ENCODE results near the gene LUZP2.

Gene LUZP2

GRCh38 chr11:24925091-24925490 is 428.2 kb downstream of the LUZP2 start (continued):
- TF ChIP-seq CSDC2 (CRISPR knock-in tag; IDR thresholded peaks at IDR 0.05) (no peak), TCF4 (CRISPR knock-in tag; IDR thresholded peaks at IDR 0.05; ENCODE audit: borderline replicate concordance) (no peak), BACH2 (CRISPR knock-in tag; IDR thresholded peaks at IDR 0.05; ENCODE audit: borderline replicate concordance) (no peak), SNAI2 (CRISPR knock-in tag; IDR thresholded peaks at IDR 0.05) (no peak)

- ATAC-seq, result no peak
These were observed 435.5 kb downstream of the LUZP2 start for GRCh38 chr11:24932110-24933000.

GRCh38 chr11:24934733-24935439 is 438.0 kb downstream of the LUZP2 start:
- ATAC-seq, result no peak

More at GRCh38 chr11:24932110-24933000, 435.5 kb downstream of the LUZP2 start:
- TF ChIP-seq CSDC2 (CRISPR knock-in tag; IDR thresholded peaks at IDR 0.05), result no peak
- no peak for TF ChIP-seq SNAI2 (CRISPR knock-in tag; IDR thresholded peaks at IDR 0.05)

GRCh38 chr11:24944891-24945290 is 448.0 kb downstream of the LUZP2 start:
- ATAC-seq, result no peak
- TF ChIP-seq SNAI2 (CRISPR knock-in tag; IDR thresholded peaks at IDR 0.05) (no peak), ARNTL (CRISPR knock-in tag; IDR thresholded peaks at IDR 0.05; ENCODE audit: borderline replicate concordance, low read depth) (no peak), CSDC2 (CRISPR knock-in tag; IDR thresholded peaks at IDR 0.05) (no peak), PPARA (CRISPR knock-in tag; IDR thresholded peaks at IDR 0.05; ENCODE audit: borderline replicate concordance) (no peak), POU6F1 (CRISPR knock-in tag; IDR thresholded peaks at IDR 0.05; ENCODE audit: borderline replicate concordance, low read depth) (no peak), TOX (CRISPR knock-in tag; IDR thresholded peaks at IDR 0.05; ENCODE audit: borderline replicate concordance) (no peak), TCF4 (CRISPR knock-in tag; IDR thresholded peaks at IDR 0.05; ENCODE audit: borderline replicate concordance) (no peak), ZNF70 (CRISPR knock-in tag; IDR thresholded peaks at IDR 0.05) (no peak), GLIS3 (CRISPR knock-in tag; IDR thresholded peaks at IDR 0.05) (no peak), ESRRG (CRISPR knock-in tag; IDR thresholded peaks at IDR 0.05) (no peak), ZNF565 (CRISPR knock-in tag; conservative IDR thresholded peaks at IDR 0.05; ENCODE audit: low read depth) (no peak), CREB5 (CRISPR knock-in tag; IDR thresholded peaks at IDR 0.05; ENCODE audit: low read depth) (no peak), ISL1 (CRISPR knock-in tag; IDR thresholded peaks at IDR 0.05) (no peak), RARB (CRISPR knock-in tag; IDR thresholded peaks at IDR 0.05) (no peak), PATZ1 (CRISPR knock-in tag; IDR thresholded peaks at IDR 0.05; ENCODE audit: borderline replicate concordance) (no peak), TSHZ2 (CRISPR knock-in tag; IDR thresholded peaks at IDR 0.05) (no peak), BACH2 (CRISPR knock-in tag; IDR thresholded peaks at IDR 0.05; ENCODE audit: borderline replicate concordance) (no peak)

More at GRCh38 chr11:24934733-24935439, 438.0 kb downstream of the LUZP2 start:
- TF ChIP-seq BACH2 (CRISPR knock-in tag; IDR thresholded peaks at IDR 0.05; ENCODE audit: borderline replicate concordance), result no peak
- TF ChIP-seq ARNTL (CRISPR knock-in tag; IDR thresholded peaks at IDR 0.05; ENCODE audit: borderline replicate concordance, low read depth), result no peak
- no peak for TF ChIP-seq TOX (CRISPR knock-in tag; IDR thresholded peaks at IDR 0.05; ENCODE audit: borderline replicate concordance)
- TF ChIP-seq RARB (CRISPR knock-in tag; IDR thresholded peaks at IDR 0.05), result no peak
- TF ChIP-seq SNAI2 (CRISPR knock-in tag; IDR thresholded peaks at IDR 0.05), result no peak
- TF ChIP-seq ZFP3 (CRISPR knock-in tag; IDR thresholded peaks at IDR 0.05), result no peak
- no peak for TF ChIP-seq ESRRG (CRISPR knock-in tag; IDR thresholded peaks at IDR 0.05)
- no peak for TF ChIP-seq TCF4 (CRISPR knock-in tag; IDR thresholded peaks at IDR 0.05; ENCODE audit: borderline replicate concordance)
